Measurements from ENCODE around the gene RPTOR.

RPTOR gene

GRCh38 chr17:80856863-80857755 is 312.5 kb downstream of the RPTOR start:
- no peak for DNase-seq

- DNase-seq = no peak
Measured at GRCh38 chr17:80857756-80858171, 313.1 kb downstream of the RPTOR start.

- no peak for DNase-seq
Measured at GRCh38 chr17:80858301-80859001, 313.8 kb downstream of the RPTOR start.

- DNase-seq = no peak
Measured at GRCh38 chr17:80859002-80859941, 314.6 kb downstream of the RPTOR start.

- no peak for DNase-seq
Measured at GRCh38 chr17:80860101-80860671, 315.5 kb downstream of the RPTOR start.

- DNase-seq = peak; percentile 20 to 27
Measured at GRCh38 chr17:80860703-80861417, 316.2 kb downstream of the RPTOR start.

GRCh38 chr17:80861418-80861815 is 316.8 kb downstream of the RPTOR start:
- DNase-seq = no peak

GRCh38 chr17:80861892-80862291 is 317.3 kb downstream of the RPTOR start:
- DNase-seq = no peak

- DNase-seq = no peak
Measured at GRCh38 chr17:80862481-80862961, 317.9 kb downstream of the RPTOR start.

- DNase-seq = no peak
Measured at GRCh38 chr17:80862978-80863377, 318.3 kb downstream of the RPTOR start.

- DNase-seq = no peak
Measured at GRCh38 chr17:80863626-80864025, 319.0 kb downstream of the RPTOR start.

GRCh38 chr17:80864751-80865150 is 320.1 kb downstream of the RPTOR start:
- DNase-seq = no peak

- peak; percentile 38 to 82 for DNase-seq
Measured at GRCh38 chr17:80866050-80866793, 321.6 kb downstream of the RPTOR start.

- DNase-seq = no peak
Measured at GRCh38 chr17:80868022-80868609, 323.5 kb downstream of the RPTOR start.

- no peak for DNase-seq
Measured at GRCh38 chr17:80869481-80870145, 325.0 kb downstream of the RPTOR start.

- DNase-seq = peak in 1 of 2 donors; percentile 11
Measured at GRCh38 chr17:80870401-80870800, 325.8 kb downstream of the RPTOR start.

GRCh38 chr17:80871341-80871740 is 326.7 kb downstream of the RPTOR start:
- peak; percentile 30 to 33 for DNase-seq

GRCh38 chr17:80872001-80872500 is 327.4 kb downstream of the RPTOR start:
- no peak for DNase-seq

- DNase-seq = no peak
Measured at GRCh38 chr17:80872501-80873306, 328.1 kb downstream of the RPTOR start.

Measured in inflammatory macrophage treated with lipopolysaccharide for 1 hour (primary cell).